ENCODE results near the gene KCNQ1OT1.

- TF ChIP-seq, protein P1, sequence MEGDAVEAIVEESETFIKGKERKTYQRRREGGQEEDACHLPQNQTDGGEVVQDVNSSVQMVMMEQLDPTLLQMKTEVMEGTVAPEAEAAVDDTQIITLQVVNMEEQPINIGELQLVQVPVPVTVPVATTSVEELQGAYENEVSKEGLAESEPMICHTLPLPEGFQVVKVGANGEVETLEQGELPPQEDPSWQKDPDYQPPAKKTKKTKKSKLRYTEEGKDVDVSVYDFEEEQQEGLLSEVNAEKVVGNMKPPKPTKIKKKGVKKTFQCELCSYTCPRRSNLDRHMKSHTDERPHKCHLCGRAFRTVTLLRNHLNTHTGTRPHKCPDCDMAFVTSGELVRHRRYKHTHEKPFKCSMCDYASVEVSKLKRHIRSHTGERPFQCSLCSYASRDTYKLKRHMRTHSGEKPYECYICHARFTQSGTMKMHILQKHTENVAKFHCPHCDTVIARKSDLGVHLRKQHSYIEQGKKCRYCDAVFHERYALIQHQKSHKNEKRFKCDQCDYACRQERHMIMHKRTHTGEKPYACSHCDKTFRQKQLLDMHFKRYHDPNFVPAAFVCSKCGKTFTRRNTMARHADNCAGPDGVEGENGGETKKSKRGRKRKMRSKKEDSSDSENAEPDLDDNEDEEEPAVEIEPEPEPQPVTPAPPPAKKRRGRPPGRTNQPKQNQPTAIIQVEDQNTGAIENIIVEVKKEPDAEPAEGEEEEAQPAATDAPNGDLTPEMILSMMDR (IDR thresholded peaks at IDR 0.05; ENCODE audit: low read depth, low read length), result no peak
- TF ChIP-seq EZH2phosphoT487 (IDR thresholded peaks at IDR 0.05; ENCODE audit: low read depth), result no peak
Measured at GRCh38 chr11:2586793-2587131, 113.0 kb downstream of the KCNQ1OT1 start.

All from OCI-LY3 (cell line).